ENCODE results near the gene IFNA7.
"Not testable (repeated sequence)": the region's sequence is repeated elsewhere in the genome, so short reads cannot be mapped to it uniquely, and the experiment has no call there.

The IFNA7 gene

GRCh38 chr9:21182810-21183736, 18.9 kb downstream of the IFNA7 start:
- not testable (repeated sequence) for DNase-seq (ENCODE audit: low read depth in 2 of 2)

- no peak for DNase-seq (ENCODE audit: low read depth in 2 of 2)
These were observed 27.3 kb downstream of the IFNA7 start for GRCh38 chr9:21174671-21175070.

GRCh38 chr9:21172156-21172555, 29.8 kb downstream of the IFNA7 start:
- DNase-seq (ENCODE audit: low read depth in 2 of 2) = no peak

- no peak for DNase-seq (ENCODE audit: low read depth in 2 of 2)
These were observed 30.7 kb downstream of the IFNA7 start for GRCh38 chr9:21171351-21171750.

- DNase-seq (ENCODE audit: low read depth in 2 of 2) = not testable (repeated sequence)
These were observed 35.4 kb downstream of the IFNA7 start, which contains the start of gene IFNA21 for GRCh38 chr9:21166560-21166959. TSS of gene IFNA21 (minus strand) at chr9:21166660. CDS start at chr9:21166612, 48 bp downstream.

GRCh38 chr9:21165516-21165915, 36.5 kb downstream of the IFNA7 start:
- DNase-seq (ENCODE audit: low read depth in 2 of 2) = no peak

GRCh38 chr9:21160178-21160577, 41.8 kb downstream of the IFNA7 start:
- no peak for DNase-seq (ENCODE audit: low read depth in 2 of 2)

GRCh38 chr9:21155501-21155900, 46.5 kb downstream of the IFNA7 start:
- DNase-seq (ENCODE audit: low read depth in 2 of 2) = no peak

GRCh38 chr9:21154018-21154608, 47.9 kb downstream of the IFNA7 start:
- DNase-seq (ENCODE audit: low read depth in 2 of 2) = no peak

- DNase-seq (ENCODE audit: low read depth in 2 of 2) = no peak
These were observed 48.5 kb downstream of the IFNA7 start for GRCh38 chr9:21153336-21154017.
